Body of pancreas (tissue), 4 donors: ENCODE measurements around the gene ENTPD6. TPM values are rescaled to one million over a fixed set of nuclear protein-coding genes. Genes with fewer than 3 reads are reported as not detected.

ENCODE experiments used
- ATAC-seq: fragments of 150-250 bp; one replicate; pipeline ENCODE4 v1.9.1; 2016
- DNase-seq, 4 donors: peaks; one replicate each; pipeline ENCODE4 v3.0.0-alpha.2; 2019
- H3K27ac ChIP-seq, 4 donors: fragments of 200-600 bp; sonication (generic); 1 replicate in 3 of 4; 2 replicates in 1 of 4; pipeline versions ENCODE4 v1.5.1 to v1.6.1; 2016 to 2019; ENCODE audit warnings: mild to moderate bottlenecking in 1 of 4, mixed read lengths in 1 of 4, moderate library complexity in 1 of 4
- H3K27me3 ChIP-seq, 2 donors: fragments of 200-600 bp; sonication (generic); one replicate each; pipeline ENCODE4 v1.6.0; 2016; ENCODE audit warnings: mild to moderate bottlenecking in 1 of 2
- H3K36me3 ChIP-seq, 2 donors: fragments of 200-600 bp; sonication (generic); replicated peaks in 1 of 2; 2 replicates each; pipeline ENCODE4 v1.5.1; 2016; ENCODE audit warnings: low read depth in 2 of 2; ENCODE audit not compliant: insufficient read depth in 1 of 2
- H3K4me1 ChIP-seq: fragments of 200-600 bp; sonication (generic); one replicate; pipeline ENCODE4 v1.6.0; 2016
- H3K4me3 ChIP-seq, 2 donors: fragments of 200-600 bp; sonication (generic); 1 replicate in 1 of 2; 2 replicates in 1 of 2; pipeline ENCODE4 v1.5.1; 2016 to 2019
- H3K9me3 ChIP-seq, 3 donors: fragments of 200-600 bp; sonication (generic); 1 replicate in 2 of 3; 2 replicates in 1 of 3; pipeline ENCODE4 v1.5.1; 2016
- CTCF ChIP-seq, 7 experiments: fragments of 450-650 bp in 4 of 7; fragments of 200-600 bp in 3 of 7; sonication (generic) in 3 of 7; IDR thresholded peaks; one replicate each; pipeline ENCODE4 v1.5.1; 2016 to 2019; ENCODE audit warnings: antibody characterized with exemption in 7 of 7
- POLR2A ChIP-seq, 3 donors: fragments of 450-650 bp; IDR thresholded peaks; one replicate each; pipeline ENCODE4 v1.6.1; 2016; ENCODE audit warnings: antibody characterized with exemption in 3 of 3, mild to moderate bottlenecking in 2 of 3
- WGBS, 2 donors: methylation state at CpG; one replicate each; pipeline ENCODE4 v1.1.5; 2017; 5-methylcytosine and 5-hydroxymethylcytosine counted together
- intact Hi-C: fragments of 100-400 bp; cut with DNase I; formaldehyde crosslinking; loops from one replicate; pipeline ENCODE4 v1.15.1; 2023
- total RNA-seq, 2 donors: library from RNA; depleted of rRNA; stranded (reverse); fragments of >200 nt; gene quantifications; one replicate each; pipeline ENCODE4 v1.1.0, GENCODE V29; 2016

The ENTPD6 gene
- total RNA-seq, 2 donors from 2014 or later = 59.9 to 79.8 TPM

DNA sequence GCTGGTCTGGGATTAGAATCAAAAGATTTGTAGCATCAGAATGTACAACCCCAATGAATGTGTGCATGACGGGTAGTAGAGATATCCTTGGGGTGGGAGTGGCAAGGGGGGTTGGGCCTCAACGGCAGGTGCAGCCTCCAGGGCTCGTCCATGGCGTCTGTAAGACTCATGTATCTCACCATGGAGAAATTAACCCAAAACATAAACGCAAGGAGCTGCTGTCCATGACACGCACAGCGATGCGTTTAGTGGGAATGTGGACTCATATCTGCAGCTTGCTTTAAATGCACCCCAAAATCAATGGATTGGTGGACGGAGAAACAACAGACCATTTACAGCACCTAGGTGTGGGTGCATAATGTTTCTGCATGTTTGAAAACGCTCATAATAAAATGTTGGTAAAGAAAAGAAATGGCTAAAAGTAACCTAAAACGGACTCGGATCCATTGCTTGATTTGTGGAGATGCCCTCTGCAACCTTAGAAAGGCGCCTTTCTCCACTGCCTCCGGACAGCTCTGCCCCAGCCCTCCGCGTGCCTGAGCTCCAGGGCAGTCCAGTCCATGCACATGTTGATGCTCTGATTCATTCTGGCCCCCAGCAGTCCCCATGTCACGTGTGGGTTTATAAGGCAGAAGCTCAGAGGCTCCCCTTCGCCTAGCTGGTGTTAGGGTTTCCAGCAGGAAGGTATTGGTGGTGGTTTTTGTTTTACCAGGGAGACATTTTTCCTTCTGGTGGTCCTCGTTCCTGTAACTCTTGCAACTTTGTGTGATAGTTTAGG is 76.9 kb downstream of the ENTPD6 start:
- intact Hi-C loops = no loop called here
- Histone ChIP-seq H3K4me1 (no peaks in the 10 kb centered on the region), H3K9me3 (no peaks in the 10 kb centered on the region), H3K27ac (no peak overlapping the region), H3K27me3 (no peaks in the 10 kb centered on the region), H3K4me3 (no peak overlapping the region), H3K36me3 (peaks cover 0 to 24% of the 10 kb centered on the region in 2 donors)
- ATAC-seq (no peak), DNase-seq (no peak)
- TF ChIP-seq CTCF (IDR thresholded peaks at IDR 0.05) (no peak), POLR2A (IDR thresholded peaks at IDR 0.05) (no peak)
- 90 to 92% methylated on average over 19 of the region's 19 CpGs for WGBS, 2 donors

- no peak overlapping the region for H3K27ac ChIP-seq
Observed at GRCh38 chr20:25273046-25273445, 77.5 kb downstream of the ENTPD6 start.

GRCh38 chr20:25273541-25274358 is 78.2 kb downstream of the ENTPD6 start:
- intact Hi-C loops = no loop called here
- no peaks in the 10 kb centered on the region for H3K4me1 ChIP-seq
- WGBS, 2 donors = 89 to 95% methylated on average over 19 to 20 of the region's 20 CpGs
- no peaks in the 10 kb centered on the region for H3K9me3 ChIP-seq
- TF ChIP-seq POLR2A (IDR thresholded peaks at IDR 0.05) (no peak), CTCF (IDR thresholded peaks at IDR 0.05) (no peak)
- peaks cover 0 to 26% of the 10 kb centered on the region in 2 donors for H3K36me3 ChIP-seq
- H3K4me3 ChIP-seq = no peak overlapping the region
- no peak for ATAC-seq
- no peak for DNase-seq
- H3K27ac ChIP-seq = no peak overlapping the region
- H3K27me3 ChIP-seq = no peaks in the 10 kb centered on the region

More at GRCh38 chr20:25273046-25273445, 77.5 kb downstream of the ENTPD6 start:
- TF ChIP-seq POLR2A (IDR thresholded peaks at IDR 0.05) = no peak
- TF ChIP-seq CTCF (IDR thresholded peaks at IDR 0.05) = no peak
- DNase-seq (peak in 2 of 4 donors; percentile 1 to 9), ATAC-seq (no peak)
- no peaks in the 10 kb centered on the region for H3K9me3 ChIP-seq
- no peak overlapping the region for H3K4me3 ChIP-seq
- H3K36me3 ChIP-seq = peaks cover 0 to 24% of the 10 kb centered on the region in 2 donors
- WGBS, 2 donors = 93 to 99% methylated on average over 5 to 8 of the region's 10 CpGs
- H3K27me3 ChIP-seq = no peaks in the 10 kb centered on the region
- intact Hi-C loops = no loop called here
- H3K4me1 ChIP-seq = no peaks in the 10 kb centered on the region

- H3K9me3 ChIP-seq = no peaks in the 10 kb centered on the region
- no peak overlapping the region for H3K4me3 ChIP-seq
- no peaks in the 10 kb centered on the region for H3K27me3 ChIP-seq
- peak in 3 of 4 donors; percentile 1 to 10 (median 9) for DNase-seq
- ATAC-seq = no peak
- WGBS, 2 donors = 95 to 96% methylated on average over 17 to 20 of the region's 20 CpGs
- no peak overlapping the region for H3K27ac ChIP-seq
- TF ChIP-seq POLR2A (IDR thresholded peaks at IDR 0.05) (no peak), CTCF (IDR thresholded peaks at IDR 0.05) (no peak)
- intact Hi-C loops = no loop called here
- H3K4me1 ChIP-seq = no peaks in the 10 kb centered on the region
- H3K36me3 ChIP-seq = peaks cover 0 to 26% of the 10 kb centered on the region in 2 donors
Observed at GRCh38 chr20:25274481-25274880, 79.0 kb downstream of the ENTPD6 start.
